K562 (cell line): Measurements from ENCODE around the gene CREM. TPM values are rescaled to one million over a fixed set of nuclear protein-coding genes. Genes with fewer than 3 reads are reported as not detected.
A peak's percentile ranks its signal among the peaks of the same experiment; 100 is the strongest.

Experiments used
- ARHGAP35 ChIP-seq: fragments of 450-650 bp; IDR thresholded peaks from 2 replicates; pipeline ENCODE4 v1.6.1; 2018; ENCODE audit not compliant: partially characterized antibody
- BMI1 ChIP-seq: fragments of 150-350 bp; IDR thresholded peaks from 2 replicates; pipeline ENCODE4 v1.6.1; 2014; ENCODE audit warnings: low read length
- CSDE1 ChIP-seq, 2 experiments: fragments of 450-650 bp; IDR thresholded peaks; 2 replicates each; pipeline ENCODE4 v1.6.1; 2016; ENCODE audit warnings: mild to moderate bottlenecking in 1 of 2
- CTBP1 ChIP-seq: fragments of 450-650 bp; IDR thresholded peaks from 2 replicates; pipeline ENCODE4 v1.6.1; 2016; ENCODE audit warnings: borderline replicate concordance
- FOXM1 ChIP-seq, 2 experiments: fragments of 450-650 bp in 1 of 2; sonication (generic) in 1 of 2; formaldehyde crosslinking in 1 of 2; IDR thresholded peaks; 2 replicates each; pipeline versions ENCODE4 v1.6.1 to v1.9.0; 2017 to 2022; ENCODE audit warnings: low read depth in 2 of 2, mild to moderate bottlenecking in 2 of 2, missing genetic modification reagents in 1 of 2, moderate library complexity in 1 of 2
- IRF1 ChIP-seq: sonication (generic); formaldehyde crosslinking; IDR thresholded peaks from 2 replicates; pipeline ENCODE4 v1.8.0; 2022; ENCODE audit warnings: missing genetic modification reagents, mild to moderate bottlenecking, borderline replicate concordance
- JUNB ChIP-seq: fragments of 450-650 bp; formaldehyde crosslinking; conservative IDR thresholded peaks from 2 replicates; pipeline ENCODE4 v1.4.0; 2020; ENCODE audit warnings: mild to moderate bottlenecking
- MED1 ChIP-seq: sonication (generic); formaldehyde crosslinking; IDR thresholded peaks from 2 replicates; pipeline ENCODE4 v1.8.1; 2023; ENCODE audit warnings: missing genetic modification reagents, borderline replicate concordance
- MYC ChIP-seq, 2 experiments: fragments of 250-450 bp in 1 of 2; sonication (Bioruptor Pico) in 1 of 2; IDR thresholded peaks; 2 replicates each; pipeline versions ENCODE4 v1.5.1 to v1.6.1; 2012 to 2021; ENCODE audit warnings: low read depth in 2 of 2, borderline replicate concordance in 1 of 2, improper control_type of control experiment in 1 of 2, low read length in 1 of 2, mild to moderate bottlenecking in 1 of 2, moderate library complexity in 1 of 2
- NFE2L1 ChIP-seq: fragments of 450-650 bp; IDR thresholded peaks from 2 replicates; pipeline ENCODE4 v1.6.1; 2016; ENCODE audit warnings: missing genetic modification characterization, low read depth, mild to moderate bottlenecking, missing compliant biosample characterization, moderate library complexity, borderline replicate concordance
- PTTG1 ChIP-seq: fragments of 450-650 bp; IDR thresholded peaks from 2 replicates; pipeline ENCODE4 v1.6.1; 2016; ENCODE audit warnings: low read depth, mild to moderate bottlenecking, missing genetic modification characterization, missing compliant biosample characterization
- RCOR1 ChIP-seq, 2 experiments: IDR thresholded peaks; 2 replicates each; pipeline ENCODE4 v1.6.1; 2012; ENCODE audit warnings: low read depth in 2 of 2, low read length in 2 of 2, borderline replicate concordance in 1 of 2, improper control_type of control experiment in 1 of 2
- RHOXF2B ChIP-seq: fragments of 250-450 bp; sonication (Bioruptor Pico); conservative IDR thresholded peaks from 2 replicates; pipeline ENCODE4 v1.5.1; 2021
- SAFB ChIP-seq: fragments of 200-400 bp; formaldehyde crosslinking; IDR thresholded peaks from 2 replicates; pipeline ENCODE4 v1.6.1; 2017; ENCODE audit warnings: low read depth, low read length, borderline replicate concordance
- SMARCA4 ChIP-seq: fragments of 450-650 bp; IDR thresholded peaks from 2 replicates; pipeline ENCODE4 v1.6.1; 2016
- SNRNP70 ChIP-seq: fragments of 200-400 bp; formaldehyde crosslinking; optimal IDR thresholded peaks from 2 replicates; pipeline ENCODE3; 2017; ENCODE audit warnings: low read depth, low read length
- STAT6 ChIP-seq: sonication (generic); formaldehyde crosslinking; IDR thresholded peaks from 2 replicates; pipeline ENCODE4 v1.8.1; 2023; ENCODE audit warnings: mild to moderate bottlenecking, missing genetic modification reagents
- TARDBP ChIP-seq: fragments of 450-650 bp; IDR thresholded peaks from 2 replicates; pipeline ENCODE4 v1.6.1; 2016
- TCF7L2 ChIP-seq: fragments of 150-350 bp; IDR thresholded peaks from 2 replicates; pipeline ENCODE4 v1.6.1; 2016; ENCODE audit warnings: low read depth, mild to moderate bottlenecking, low read length, moderate library complexity
- YY1 ChIP-seq, 3 experiments: IDR thresholded peaks; 2 replicates each; pipeline ENCODE4 v1.6.1; 2011; ENCODE audit warnings: low read length in 2 of 3, mild to moderate bottlenecking in 2 of 3, moderate library complexity in 2 of 3, borderline replicate concordance in 1 of 3, control low read depth in 1 of 3, low read depth in 1 of 3; ENCODE audit not compliant: insufficient read depth in 3 of 3, insufficient replicate concordance in 2 of 3, control insufficient read depth in 1 of 3, insufficient read length in 1 of 3; ENCODE audit errors: extremely low read depth in 1 of 3
- ZBTB1 ChIP-seq: sonication (generic); formaldehyde crosslinking; IDR thresholded peaks from 2 replicates; pipeline ENCODE4 v1.8.1; 2023; ENCODE audit warnings: missing genetic modification reagents, low read depth, mild to moderate bottlenecking, borderline replicate concordance
- ZFP1 ChIP-seq: fragments of 450-650 bp; formaldehyde crosslinking; IDR thresholded peaks from 2 replicates; pipeline ENCODE4 v1.4.0; 2020; ENCODE audit warnings: mild to moderate bottlenecking, mixed read lengths
- ZFPM2 ChIP-seq: fragments of 250-450 bp; sonication (Bioruptor Pico); IDR thresholded peaks from 2 replicates; pipeline ENCODE4 v1.5.1; 2022; ENCODE audit warnings: mild to moderate bottlenecking
- ZNF696 ChIP-seq: fragments of 250-450 bp; sonication (Bioruptor Pico); conservative IDR thresholded peaks from 2 replicates; pipeline ENCODE4 v1.4.0; 2020; ENCODE audit warnings: mild to moderate bottlenecking, moderate library complexity
- ZNF76 ChIP-seq: fragments of 250-450 bp; sonication (Bioruptor Pico); IDR thresholded peaks from 2 replicates; pipeline ENCODE4 v1.4.0; 2020; ENCODE audit warnings: mild to moderate bottlenecking, moderate library complexity, borderline replicate concordance
- polyA plus RNA-seq, 8 experiments: library from polyadenylated mRNA; depleted of rRNA in 4 of 8; stranded (reverse) in 5 of 8; unstranded in 3 of 8; fragments of >200 nt; fragmentation: Nextera tagmentation in 2 of 8; fragmentation: Illumina TruSeq in 1 of 8; extraction: Ambion mirVana in 2 of 8; extraction: Trizol in 1 of 8; gene quantifications; 2 replicates each; pipeline versions ENCODE4 v1.2.1 to v1.2.3, GENCODE V29; 2011 to 2014; ENCODE audit warnings: inconsistent platforms in 1 of 8, missing spikeins in 1 of 8
- total RNA-seq, 7 experiments: library from RNA; depleted of rRNA in 6 of 7; stranded (reverse); fragments of >200 nt in 6 of 7; fragmentation: Illumina TruSeq in 2 of 7; extraction: Trizol in 2 of 7; gene quantifications; 2 replicates each; pipeline versions ENCODE4 v1.2.1 to v1.2.3, GENCODE V29; 2011 to 2021; ENCODE audit warnings: low replicate concordance in 1 of 7

The CREM gene
- total and polyA plus RNA-seq, 9 of the 15 experiments (the other 6 are each of a cell fraction or from before 2014, with no cell fraction given) = 39.1 to 70.2 (median 48.3) TPM

- no peak for TF ChIP-seq PTTG1
- no peak for TF ChIP-seq SMARCA4
- 0 out of 2 replicates have a peak, but pooled peaks have one; percentile 12 for TF ChIP-seq SAFB
- no peak for TF ChIP-seq ZNF696 (CRISPR knock-in tag)
- TF ChIP-seq ZBTB1 = no peak
- TF ChIP-seq RCOR1 (IDR thresholded peaks at IDR 0.05; ENCODE audit: borderline replicate concordance in 1 of 2, low read depth in 2 of 2, low read length in 2 of 2) = 0 out of 4 replicates have a peak, but pooled peaks of 1 of the 2 experiments have one; percentile 52
- TF ChIP-seq ZFP1 (CRISPR knock-in tag) = no peak
- TF ChIP-seq CSDE1 (IDR thresholded peaks at IDR 0.05) = peak in 1 of 2 experiments; percentile 60; a peak in 1 of 4 replicates
- no peak for TF ChIP-seq RHOXF2B (CRISPR knock-in tag)
- no peak for TF ChIP-seq ARHGAP35
- TF ChIP-seq MED1 (CRISPR knock-in tag) = no peak
- TF ChIP-seq CTBP1 = peak; percentile 80
- TF ChIP-seq TARDBP = peak; percentile 75
- no peak for TF ChIP-seq SNRNP70
- TF ChIP-seq ZFPM2 (CRISPR knock-in tag) = no peak
- no peak for TF ChIP-seq IRF1 (CRISPR knock-in tag)
- no peak for TF ChIP-seq TCF7L2
- no peak for TF ChIP-seq FOXM1 (IDR thresholded peaks at IDR 0.05; ENCODE audit: low read depth)
- no peak for TF ChIP-seq FOXM1 (CRISPR knock-in tag; IDR thresholded peaks at IDR 0.05; ENCODE audit: low read depth)
- TF ChIP-seq BMI1 = no peak
- no peak for TF ChIP-seq NFE2L1 (tag)
- TF ChIP-seq STAT6 (CRISPR knock-in tag) = no peak
- no peak for TF ChIP-seq JUNB (CRISPR knock-in tag)
- TF ChIP-seq MYC (IDR thresholded peaks at IDR 0.05; ENCODE audit: low read depth, low read length) = peak; percentile 8
- TF ChIP-seq MYC (CRISPR knock-in tag; IDR thresholded peaks at IDR 0.05; ENCODE audit: borderline replicate concordance, low read depth) = no peak
- TF ChIP-seq YY1 (IDR thresholded peaks at IDR 0.05; ENCODE audit: borderline replicate concordance in 1 of 3, control insufficient read depth in 1 of 3, extremely low read depth in 1 of 3, insufficient read depth in 3 of 3, insufficient read length in 1 of 3, insufficient replicate concordance in 2 of 3, low read depth in 1 of 3, low read length in 2 of 3) = peak in 2 of 3 experiments; percentile 30 to 39
- TF ChIP-seq ZNF76 (CRISPR knock-in tag) = no peak
These were observed at the start of gene CREM (continued) for GRCh38 chr10:35126530-35127288.
